Colonic mucosa (tissue), 4 donors: Measurements from ENCODE around the gene MRPL3. TPM values are rescaled to one million over a fixed set of nuclear protein-coding genes. Genes with fewer than 3 reads are reported as not detected.

Experiments
- DNase-seq: peaks from one replicate; pipeline ENCODE4 v3.0.0-alpha.2; 2020
- H3K27ac ChIP-seq: fragments of 200-600 bp; one replicate; pipeline ENCODE4 v1.8.0; 2021
- H3K27me3 ChIP-seq: fragments of 200-600 bp; one replicate; pipeline ENCODE4 v1.8.0; 2021
- H3K36me3 ChIP-seq: fragments of 200-600 bp; one replicate; pipeline ENCODE4 v1.8.0; 2021
- H3K4me1 ChIP-seq: fragments of 200-600 bp; one replicate; pipeline ENCODE4 v1.8.0; 2021; ENCODE audit warnings: mild to moderate bottlenecking
- H3K4me3 ChIP-seq: fragments of 200-600 bp; one replicate; pipeline ENCODE4 v1.8.0; 2021
- H3K9ac ChIP-seq, 2 donors: one replicate each; pipeline ENCODE4 v1.7.0; 2013; ENCODE audit warnings: control low read depth in 2 of 2, low read depth in 2 of 2, low read length in 2 of 2
- H3K9me3 ChIP-seq: fragments of 200-600 bp; one replicate; pipeline ENCODE4 v1.8.0; 2021
- CTCF ChIP-seq: fragments of 200-600 bp; IDR thresholded peaks from one replicate; pipeline ENCODE4 v1.8.0; 2022; ENCODE audit warnings: antibody characterized with exemption, mild to moderate bottlenecking
- intact Hi-C: fragments of 100-400 bp; cut with DNase I; formaldehyde crosslinking; loops from one replicate; pipeline ENCODE4 v1.14.1; 2022
- total RNA-seq, 2 donors: library from RNA; stranded (reverse); fragmentation: NEBNext Ultra II Directional in 1 of 2; extraction: Animal tissue kit (Norgen Biotek cat#: 25700) in 1 of 2; gene quantifications; one replicate each; pipeline ENCODE4 v1.2.1, GENCODE V29; 2021
- donor health status: healthy.
- donor health status: DM: no; HTN: no; CAD: no.
- donor health status: DM: no; HTN: no; CAD: no.

The MRPL3 gene
- total RNA-seq, 2 donors from 2014 or later = 60.4 to 113 TPM

- Histone ChIP-seq H3K27me3 (no peaks in the 10 kb centered on the region), H3K4me1 (no peaks in the 10 kb centered on the region), H3K9ac (no peak overlapping the region), H3K36me3 (no peaks in the 10 kb centered on the region), H3K27ac (no peak overlapping the region), H3K4me3 (no peak overlapping the region), H3K9me3 (no peaks in the 10 kb centered on the region)
- no peak for TF ChIP-seq CTCF
- intact Hi-C loops = no loop called here
- DNase-seq = no peak
Observed at GRCh38 chr3:131530388-131530787, 27.6 kb upstream of the MRPL3 start.

GRCh38 chr3:131526801-131527347, 24.1 kb upstream of the MRPL3 start:
- no peak for TF ChIP-seq CTCF
- no peaks in the 10 kb centered on the region for H3K36me3 ChIP-seq
- H3K4me1 ChIP-seq = no peaks in the 10 kb centered on the region
- DNase-seq = peak; percentile 20
- H3K27me3 ChIP-seq = no peaks in the 10 kb centered on the region
- intact Hi-C loops = no loop called here
- H3K9me3 ChIP-seq = no peaks in the 10 kb centered on the region
- H3K4me3 ChIP-seq = no peak overlapping the region
- no peak overlapping the region for H3K27ac ChIP-seq
- H3K9ac ChIP-seq = peak overlapping the region in 1 of 2 donors; percentile 12

- H3K4me1 ChIP-seq = no peaks in the 10 kb centered on the region
Observed at GRCh38 chr3:131518680-131519079, 15.9 kb upstream of the MRPL3 start.

GRCh38 chr3:131505421-131505820, 2.6 kb upstream of the MRPL3 start:
- no peak for TF ChIP-seq CTCF
- H3K36me3 ChIP-seq = no peaks in the 10 kb centered on the region
- H3K9me3 ChIP-seq = no peaks in the 10 kb centered on the region
- no peak for DNase-seq
- intact Hi-C loops = no loop called here
- no peak overlapping the region for H3K9ac ChIP-seq
- H3K27ac ChIP-seq = no peak overlapping the region
- peaks cover 4% of the 10 kb centered on the region for H3K4me1 ChIP-seq
- no peaks in the 10 kb centered on the region for H3K27me3 ChIP-seq
- H3K4me3 ChIP-seq = no peak overlapping the region

More at GRCh38 chr3:131518680-131519079, 15.9 kb upstream of the MRPL3 start:
- no peaks in the 10 kb centered on the region for H3K27me3 ChIP-seq
- no peaks in the 10 kb centered on the region for H3K9me3 ChIP-seq
- intact Hi-C loops = no loop called here
- DNase-seq = no peak
- no peak overlapping the region for H3K4me3 ChIP-seq
- H3K9ac ChIP-seq = no peak overlapping the region
- H3K27ac ChIP-seq = no peak overlapping the region
- TF ChIP-seq CTCF = no peak
- H3K36me3 ChIP-seq = no peaks in the 10 kb centered on the region

- Histone ChIP-seq H3K27me3 (no peaks in the 10 kb centered on the region), H3K4me3 (peak overlapping the region; percentile 97), H3K9ac (no peak overlapping the region), H3K36me3 (no peaks in the 10 kb centered on the region), H3K4me1 (peaks cover 4% of the 10 kb centered on the region), H3K9me3 (no peaks in the 10 kb centered on the region), H3K27ac (peak overlapping the region; percentile 63)
- DNase-seq = no peak
- intact Hi-C loops = loop anchor here (5.0 kb wide), 1 partner anchor 116 kb away; no protein-coding TSS in a partner anchor
- no peak for TF ChIP-seq CTCF
Observed at GRCh38 chr3:131503320-131503635, 507 bp upstream of the MRPL3 start.
